K562 (cell line): ENCODE data around the gene PAQR7. TPM values are rescaled to one million over a fixed set of nuclear protein-coding genes. Genes with fewer than 3 reads are reported as not detected.

Experiments used
- ATAC-seq: fragments of 200-7000 bp; cut with Tn5 transposase; 3 replicates; pipeline ENCODE4 v1.9.1; 2020; ENCODE audit warnings: moderate library complexity
- BruUV-seq: library from RNA; stranded (reverse); fragments of 400-500 nt; replicated peaks from 2 replicates; lab custom pipeline; 2021; lab: Mats Ljungman, UMichigan
- CTCF ChIA-PET: fragments of 300-600 bp; formaldehyde crosslinking; extraction: SDS; loops from one replicate; lab custom pipeline; 2021; ENCODE audit warnings: low intra/inter-chr PET ratio; lab: Yijun Ruan, JAX
- POLR2A ChIA-PET: fragments of 300-600, 350-650 bp; sonication (Branson Sonifier 250); formaldehyde crosslinking; extraction: SDS; loops from one replicate; lab custom pipeline; 2021; ENCODE audit warnings: antibody characterized with exemption, inconsistent platforms; lab: Yijun Ruan, JAX
- DNase-seq, 4 experiments: peaks; one replicate each; pipeline versions ENCODE4 v3.0.0 to v3.0.0-alpha.2; 2011 to 2018; ENCODE audit warnings: low spot score in 3 of 4, mixed read lengths in 3 of 4; ENCODE audit errors: extremely low read depth in 1 of 4
- FAIRE-seq: peaks from 2 replicates; lab custom pipeline; 2011; peaks lifted over from hg19 to GRCh38; lab: Jason Lieb, UNC
- H2AFZ ChIP-seq: 2 replicates; pipeline ENCODE4 v1.6.0; 2011; ENCODE audit warnings: low read depth, low read length, control low read depth, inconsistent platforms
- H3K27ac ChIP-seq: fragments of 200-600 bp; 3 replicates; pipeline ENCODE4 v1.8.0; 2011; ENCODE audit warnings: low read depth, mild to moderate bottlenecking, control low read depth, inconsistent platforms, low read length, moderate library complexity, mixed read lengths; ENCODE audit errors: extremely low read depth
- H3K27me3 ChIP-seq, 2 experiments: fragments of 300-600 bp in 1 of 2; 2 replicates in 1 of 2; 3 replicates in 1 of 2; pipeline versions ENCODE4 v1.6.0 to v1.8.0; 2011; ENCODE audit warnings: inconsistent platforms in 2 of 2, low read length in 2 of 2, mild to moderate bottlenecking in 1 of 2, mixed read lengths in 1 of 2, moderate library complexity in 1 of 2; ENCODE audit not compliant: control insufficient read depth in 2 of 2, insufficient read depth in 2 of 2
- H3K36me3 ChIP-seq: fragments of 300-600 bp; 3 replicates; pipeline ENCODE4 v1.8.0; 2011; ENCODE audit warnings: mild to moderate bottlenecking, low read length, inconsistent platforms; ENCODE audit not compliant: control insufficient read depth, insufficient read depth
- H3K4me1 ChIP-seq, 2 experiments: fragments of 200-600 bp in 1 of 2; replicated peaks in 1 of 2; 2 replicates in 1 of 2; 3 replicates in 1 of 2; pipeline versions ENCODE4 v1.5.1 to v1.8.0; 2011; ENCODE audit warnings: inconsistent platforms in 2 of 2, low read length in 2 of 2, mild to moderate bottlenecking in 1 of 2, mixed read lengths in 1 of 2, moderate library complexity in 1 of 2; ENCODE audit not compliant: control insufficient read depth in 2 of 2, insufficient read depth in 2 of 2
- H3K4me2 ChIP-seq: 2 replicates; pipeline ENCODE4 v1.6.1; 2011; ENCODE audit warnings: low read length, control low read depth, inconsistent platforms, mixed read lengths; ENCODE audit not compliant: insufficient read depth
- H3K4me3 ChIP-seq: fragments of 200-600 bp; sonication (generic), shearing (Covaris generic); 2 replicates; pipeline ENCODE4 v1.5.1; 2016; ENCODE audit warnings: control low read depth, inconsistent platforms
- H3K79me2 ChIP-seq: fragments of 200-600 bp; 3 replicates; pipeline ENCODE4 v1.8.0; 2011; ENCODE audit warnings: low read length, inconsistent platforms; ENCODE audit not compliant: control insufficient read depth, insufficient read depth
- H3K9ac ChIP-seq, 2 experiments: 2 replicates each; pipeline versions ENCODE4 v1.6.0 to v1.6.1; 2011; ENCODE audit warnings: low read depth in 2 of 2, low read length in 2 of 2, control low read depth in 1 of 2, inconsistent platforms in 1 of 2, mild to moderate bottlenecking in 1 of 2, mixed read lengths in 1 of 2; ENCODE audit not compliant: insufficient read depth in 1 of 2
- H3K9me1 ChIP-seq: one replicate; pipeline ENCODE4 v1.6.0; 2011; ENCODE audit warnings: inconsistent platforms, mild to moderate bottlenecking, low read length, moderate library complexity; ENCODE audit not compliant: control insufficient read depth, insufficient read depth
- H3K9me3 ChIP-seq: replicated peaks from 2 replicates; pipeline ENCODE4 v1.5.1; 2011; ENCODE audit warnings: low read depth, low read length, inconsistent platforms; ENCODE audit not compliant: control insufficient read depth, insufficient read depth
- H4K20me1 ChIP-seq: replicated peaks from 2 replicates; pipeline ENCODE4 v1.6.1; 2011; ENCODE audit warnings: low read length, inconsistent platforms, mixed read lengths; ENCODE audit not compliant: control insufficient read depth, insufficient read depth
- ETS2 ChIP-seq: IDR thresholded peaks from 2 replicates; pipeline ENCODE4 v1.6.1; 2016; ENCODE audit warnings: borderline replicate concordance, missing genetic modification characterization, mild to moderate bottlenecking, moderate library complexity, missing compliant biosample characterization; ENCODE audit not compliant: poor library complexity, severe bottlenecking
- NCOR1 ChIP-seq: fragments of 450-650 bp; IDR thresholded peaks from 2 replicates; pipeline ENCODE4 v1.6.1; 2016; ENCODE audit warnings: mild to moderate bottlenecking, moderate library complexity
- PKNOX1 ChIP-seq: fragments of 450-650 bp; IDR thresholded peaks from 2 replicates; pipeline ENCODE4 v1.6.1; 2016
- PRDM10 ChIP-seq: fragments of 450-650 bp; IDR thresholded peaks from 2 replicates; pipeline ENCODE4 v1.6.1; 2018; ENCODE audit not compliant: partially characterized antibody
- SIRT6 ChIP-seq: IDR thresholded peaks from one replicate; pipeline ENCODE4 v1.6.1; 2012; ENCODE audit warnings: low read depth, mild to moderate bottlenecking, control low read depth, inconsistent platforms, low read length, moderate library complexity
- SUPT5H ChIP-seq: fragments of 450-650 bp; IDR thresholded peaks from 2 replicates; pipeline ENCODE4 v1.6.1; 2016
- TCFL5 ChIP-seq: fragments of 250-450 bp; sonication (Bioruptor Pico); conservative IDR thresholded peaks from 2 replicates; pipeline ENCODE4 v1.6.1; 2021; ENCODE audit warnings: mild to moderate bottlenecking, moderate library complexity, matching md5 sums
- ZNF197 ChIP-seq: fragments of 200-800 bp; sonication (Bioruptor generic); IDR thresholded peaks from 2 replicates; pipeline ENCODE4 v1.6.1; 2016; ENCODE audit warnings: low read depth, missing genetic modification characterization, missing compliant biosample characterization
- ZNF778 ChIP-seq: fragments of 450-650 bp; formaldehyde crosslinking; IDR thresholded peaks from 2 replicates; pipeline ENCODE4 v1.4.0; 2020; ENCODE audit warnings: mild to moderate bottlenecking, moderate library complexity
- WGBS: fragments of 100-300 bp; shearing (Covaris generic); methylation state at CpG from one replicate; pipeline ENCODE4 v1.1.6; 2016; ENCODE audit warnings: low coverage, mixed read lengths; ENCODE audit not compliant: insufficient coverage; ENCODE audit errors: missing lambda C conversion rate; 5-methylcytosine and 5-hydroxymethylcytosine counted together
- in situ Hi-C: fragments of 300-500 bp; cut with MboI; formaldehyde crosslinking; loops from 4 replicates; pipeline ENCODE4 v1.15.0; 2018; ENCODE audit warnings: inconsistent platforms, mixed read lengths
- intact Hi-C: fragments of 100-400 bp; cut with micrococcal nuclease; formaldehyde crosslinking; loops from 2 replicates; pipeline ENCODE4 v1.14.2; 2022
- polyA plus RNA-seq, 8 experiments: library from polyadenylated mRNA; depleted of rRNA in 4 of 8; stranded (reverse) in 5 of 8; unstranded in 3 of 8; fragments of >200 nt; fragmentation: Nextera tagmentation in 2 of 8; fragmentation: Illumina TruSeq in 1 of 8; extraction: Ambion mirVana in 2 of 8; extraction: Trizol in 1 of 8; gene quantifications; 2 replicates each; pipeline versions ENCODE4 v1.2.1 to v1.2.3, GENCODE V29; 2011 to 2014; ENCODE audit warnings: inconsistent platforms in 1 of 8, missing spikeins in 1 of 8
- total RNA-seq, 7 experiments: library from RNA; depleted of rRNA in 6 of 7; stranded (reverse); fragments of >200 nt in 6 of 7; fragmentation: Illumina TruSeq in 2 of 7; extraction: Trizol in 2 of 7; gene quantifications; 2 replicates each; pipeline versions ENCODE4 v1.2.1 to v1.2.3, GENCODE V29; 2011 to 2021; ENCODE audit warnings: low replicate concordance in 1 of 7
- TF ChIP-seq, protein P1 (sequence below), 2 experiments: IDR thresholded peaks in 1 of 2; conservative IDR thresholded peaks in 1 of 2; 2 replicates each; pipeline ENCODE4 v1.6.1; 2016; ENCODE audit warnings: low read depth in 2 of 2, mild to moderate bottlenecking in 1 of 2, missing compliant biosample characterization in 1 of 2, missing genetic modification characterization in 1 of 2, moderate library complexity in 1 of 2

Gene PAQR7
- total and polyA plus RNA-seq, 9 of the 15 experiments (the other 6 are each of a cell fraction or from before 2014, with no cell fraction given) = 1.1 to 5.2 (median 2.6) TPM

DNA sequence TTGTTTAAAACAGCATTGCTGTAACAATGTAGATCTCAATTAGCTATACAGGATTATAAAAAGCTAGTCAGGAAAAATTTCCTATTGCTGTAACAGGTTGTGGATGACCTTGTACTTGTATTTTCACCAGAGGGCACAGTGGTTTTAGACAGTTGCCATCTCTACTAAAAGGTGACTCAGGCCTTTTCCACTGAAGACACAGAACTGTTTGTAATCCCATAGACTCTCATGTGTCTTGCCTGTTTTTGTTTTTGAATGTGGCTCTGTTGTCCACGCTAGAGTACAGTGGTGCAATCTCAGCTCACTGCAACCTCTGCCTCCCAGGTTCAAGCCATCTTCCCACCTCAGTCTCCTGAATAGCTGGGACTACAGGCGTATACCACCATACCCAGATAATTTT is 49.9 kb downstream of the PAQR7 start (continued):
- no peak for TF ChIP-seq PKNOX1

- ChIA-PET CTCF (interaction anchor here (1.0 kb wide), 1 partner anchor 177 kb away, joined by 3 read pairs; no protein-coding TSS in a partner anchor), POLR2A (interaction anchor here (0.6 to 6.2 kb wide), 10 partner anchors 9 to 735 kb away, joined by 3 to 56 read pairs (median 4); partner anchors contain the start of gene TRIM63)
- H3K9me3 ChIP-seq = no peaks in the 10 kb centered on the region
- H4K20me1 ChIP-seq = peaks cover 16% of the 10 kb centered on the region
- H3K4me1 ChIP-seq = peaks cover 37 to 49% of the 10 kb centered on the region in 2 experiments
- no peak overlapping the region for H2AFZ ChIP-seq
- H3K27me3 ChIP-seq = no peaks in the 10 kb centered on the region
- BruUV-seq = no TSS peak
- FAIRE-seq (peak; percentile 71), DNase-seq (peak in 1 of 4 experiments; percentile 63), ATAC-seq (peak; percentile 2)
- peaks cover 40% of the 10 kb centered on the region for H3K36me3 ChIP-seq
- in situ Hi-C loops = loop anchor here (5.0 kb wide), 1 partner anchor 71 kb away; no protein-coding TSS in a partner anchor
- H3K79me2 ChIP-seq = peaks cover 64% of the 10 kb centered on the region
- peak overlapping the region; percentile 67 for H3K4me3 ChIP-seq
- peak overlapping the region; percentile 89 for H3K4me2 ChIP-seq
- H3K9ac ChIP-seq = peak overlapping the region; percentile 92 to 99
- WGBS = 29% methylated on average over 5 of the region's 5 CpGs
- no peaks in the 10 kb centered on the region for H3K9me1 ChIP-seq
- H3K27ac ChIP-seq = peak overlapping the region; percentile 91
- intact Hi-C loops = loop anchor here (5.0 to 10.0 kb wide), 2 partner anchors 66 to 173 kb away; partner anchors contain the start of gene PAFAH2
- no peak for TF ChIP-seq ZNF197 (CRISPR knock-in tag)
- TF ChIP-seq ETS2 = no peak
- no peak for TF ChIP-seq TCFL5
- TF ChIP-seq NCOR1 = no peak
- TF ChIP-seq, protein P1, sequence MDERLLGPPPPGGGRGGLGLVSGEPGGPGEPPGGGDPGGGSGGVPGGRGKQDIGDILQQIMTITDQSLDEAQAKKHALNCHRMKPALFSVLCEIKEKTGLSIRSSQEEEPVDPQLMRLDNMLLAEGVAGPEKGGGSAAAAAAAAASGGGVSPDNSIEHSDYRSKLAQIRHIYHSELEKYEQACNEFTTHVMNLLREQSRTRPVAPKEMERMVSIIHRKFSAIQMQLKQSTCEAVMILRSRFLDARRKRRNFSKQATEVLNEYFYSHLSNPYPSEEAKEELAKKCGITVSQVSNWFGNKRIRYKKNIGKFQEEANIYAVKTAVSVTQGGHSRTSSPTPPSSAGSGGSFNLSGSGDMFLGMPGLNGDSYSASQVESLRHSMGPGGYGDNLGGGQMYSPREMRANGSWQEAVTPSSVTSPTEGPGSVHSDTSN (CRISPR knock-in tag; IDR thresholded peaks at IDR 0.05; ENCODE audit: low read depth) = no peak
- TF ChIP-seq, protein P1 (tag; conservative IDR thresholded peaks at IDR 0.05; ENCODE audit: low read depth) = no peak
- no peak for TF ChIP-seq SUPT5H
- TF ChIP-seq PRDM10 = no peak
- no peak for TF ChIP-seq SIRT6
- no peak for TF ChIP-seq ZNF778 (CRISPR knock-in tag)
Measured at GRCh38 chr1:25821630-25822091, 53.8 kb downstream of the PAQR7 start.
